T-helper 2 cell treated with Interferon-gamma antibody and Interleukin-4, amounts not matched to agents 5 μg/mL and 100 μg/mL, for 36 hours (primary cell): ENCODE data around the gene SP1.

Source experiments
- DNase-seq: peaks from one replicate; pipeline ENCODE4 v3.0.0; 2021; ENCODE audit warnings: low spot score
- H3K27ac Mint-ChIP-seq: one replicate; pipeline ENCODE4 v1.8.0; 2021; ENCODE audit warnings: mild to moderate bottlenecking, mixed read lengths
- H3K27me3 Mint-ChIP-seq: one replicate; pipeline ENCODE4 v1.8.0; 2021; ENCODE audit warnings: low read depth, mixed read lengths
- H3K36me3 Mint-ChIP-seq: one replicate; pipeline ENCODE4 v1.8.0; 2021; ENCODE audit warnings: low read depth, mixed read lengths
- H3K4me1 Mint-ChIP-seq: one replicate; pipeline ENCODE4 v1.8.0; 2021; ENCODE audit warnings: low read depth, mixed read lengths
- H3K4me3 Mint-ChIP-seq: one replicate; pipeline ENCODE4 v1.8.0; 2022; ENCODE audit warnings: mild to moderate bottlenecking, moderate library complexity, mixed read lengths
- H3K9me3 Mint-ChIP-seq: one replicate; pipeline ENCODE4 v1.8.0; 2021; ENCODE audit warnings: mixed read lengths

Gene SP1

GRCh38 chr12:53456654-53457366, 76.8 kb downstream of the SP1 start:
- no peak overlapping the region for H3K4me3 Mint-ChIP-seq
- no peaks in the 10 kb centered on the region for H3K9me3 Mint-ChIP-seq
- peaks cover 80% of the 10 kb centered on the region for H3K36me3 Mint-ChIP-seq
- no peak overlapping the region for H3K27ac Mint-ChIP-seq
- no peaks in the 10 kb centered on the region for H3K27me3 Mint-ChIP-seq
- no peak for DNase-seq
- H3K4me1 Mint-ChIP-seq = peaks cover 27% of the 10 kb centered on the region

GRCh38 chr12:53459097-53459496, 79.1 kb downstream of the SP1 start:
- H3K9me3 Mint-ChIP-seq = no peaks in the 10 kb centered on the region
- H3K4me1 Mint-ChIP-seq = peaks cover 29% of the 10 kb centered on the region
- no peaks in the 10 kb centered on the region for H3K27me3 Mint-ChIP-seq
- no peak overlapping the region for H3K27ac Mint-ChIP-seq
- H3K36me3 Mint-ChIP-seq = peaks cover 87% of the 10 kb centered on the region
- DNase-seq = no peak
- H3K4me3 Mint-ChIP-seq = no peak overlapping the region

- no peaks in the 10 kb centered on the region for H3K27me3 Mint-ChIP-seq
- no peak overlapping the region for H3K4me3 Mint-ChIP-seq
- peaks cover 84% of the 10 kb centered on the region for H3K36me3 Mint-ChIP-seq
- H3K27ac Mint-ChIP-seq = no peak overlapping the region
- DNase-seq = no peak
- H3K4me1 Mint-ChIP-seq = peaks cover 19% of the 10 kb centered on the region
- no peaks in the 10 kb centered on the region for H3K9me3 Mint-ChIP-seq
These were observed 81.1 kb downstream of the SP1 start for GRCh38 chr12:53461059-53461458.

- DNase-seq = no peak
- no peaks in the 10 kb centered on the region for H3K9me3 Mint-ChIP-seq
- H3K4me1 Mint-ChIP-seq = peaks cover 19% of the 10 kb centered on the region
- peaks cover 87% of the 10 kb centered on the region for H3K36me3 Mint-ChIP-seq
- no peak overlapping the region for H3K4me3 Mint-ChIP-seq
- H3K27ac Mint-ChIP-seq = no peak overlapping the region
- no peaks in the 10 kb centered on the region for H3K27me3 Mint-ChIP-seq
These were observed 81.6 kb downstream of the SP1 start for GRCh38 chr12:53461591-53461990.

- Mint-ChIP-seq H3K27me3 (no peaks in the 10 kb centered on the region), H3K4me1 (peaks cover 23% of the 10 kb centered on the region), H3K36me3 (peaks cover 92% of the 10 kb centered on the region), H3K9me3 (no peaks in the 10 kb centered on the region), H3K27ac (no peak overlapping the region), H3K4me3 (no peak overlapping the region)
- no peak for DNase-seq
These were observed 83.0 kb downstream of the SP1 start for GRCh38 chr12:53462935-53463334.

- no peaks in the 10 kb centered on the region for H3K27me3 Mint-ChIP-seq
- H3K4me1 Mint-ChIP-seq = peaks cover 23% of the 10 kb centered on the region
- H3K27ac Mint-ChIP-seq = no peak overlapping the region
- H3K9me3 Mint-ChIP-seq = no peaks in the 10 kb centered on the region
- H3K36me3 Mint-ChIP-seq = peaks cover 90% of the 10 kb centered on the region
- no peak overlapping the region for H3K4me3 Mint-ChIP-seq
- DNase-seq = no peak
These were observed 84.0 kb downstream of the SP1 start for GRCh38 chr12:53463802-53464560.

- Mint-ChIP-seq H3K4me3 (no peak overlapping the region), H3K9me3 (no peaks in the 10 kb centered on the region), H3K27me3 (no peaks in the 10 kb centered on the region), H3K4me1 (peaks cover 23% of the 10 kb centered on the region), H3K27ac (no peak overlapping the region), H3K36me3 (peaks cover 83% of the 10 kb centered on the region)
- no peak for DNase-seq
These were observed 84.9 kb downstream of the SP1 start for GRCh38 chr12:53464685-53465418.

GRCh38 chr12:53465679-53466078, 85.7 kb downstream of the SP1 start:
- H3K27ac Mint-ChIP-seq = no peak overlapping the region
- H3K36me3 Mint-ChIP-seq = peaks cover 79% of the 10 kb centered on the region
- DNase-seq = no peak

More at GRCh38 chr12:53465679-53466078, 85.7 kb downstream of the SP1 start:
- no peaks in the 10 kb centered on the region for H3K9me3 Mint-ChIP-seq
- no peak overlapping the region for H3K4me3 Mint-ChIP-seq
- H3K4me1 Mint-ChIP-seq = peaks cover 20% of the 10 kb centered on the region
- no peaks in the 10 kb centered on the region for H3K27me3 Mint-ChIP-seq
